K562 (cell line): ENCODE results near the gene FOXRED2. TPM values are rescaled to one million over a fixed set of nuclear protein-coding genes. Genes with fewer than 3 reads are reported as not detected.

Experiments used
- NR2F6 ChIP-seq: fragments of 450-650 bp; formaldehyde crosslinking; IDR thresholded peaks from 2 replicates; pipeline ENCODE4 v1.4.0; 2020; ENCODE audit warnings: mild to moderate bottlenecking
- THRB ChIP-seq: fragments of 450-650 bp; formaldehyde crosslinking; conservative IDR thresholded peaks from 2 replicates; pipeline ENCODE4 v1.4.0; 2022; ENCODE audit warnings: mild to moderate bottlenecking, missing genetic modification characterization
- ZBTB40 ChIP-seq, 2 experiments: fragments of 450-650 bp in 1 of 2; sonication (generic) in 1 of 2; formaldehyde crosslinking in 1 of 2; IDR thresholded peaks; 2 replicates each; pipeline versions ENCODE4 v1.7.1 to v1.9.0; 2016 to 2022; ENCODE audit warnings: inconsistent platforms in 1 of 2, mild to moderate bottlenecking in 1 of 2, missing genetic modification reagents in 1 of 2
- polyA plus RNA-seq, 8 experiments: library from polyadenylated mRNA; depleted of rRNA in 4 of 8; stranded (reverse) in 5 of 8; unstranded in 3 of 8; fragments of >200 nt; fragmentation: Nextera tagmentation in 2 of 8; fragmentation: Illumina TruSeq in 1 of 8; extraction: Ambion mirVana in 2 of 8; extraction: Trizol in 1 of 8; gene quantifications; 2 replicates each; pipeline versions ENCODE4 v1.2.1 to v1.2.3, GENCODE V29; 2011 to 2014; ENCODE audit warnings: inconsistent platforms in 1 of 8, missing spikeins in 1 of 8
- total RNA-seq, 7 experiments: library from RNA; depleted of rRNA in 6 of 7; stranded (reverse); fragments of >200 nt in 6 of 7; fragmentation: Illumina TruSeq in 2 of 7; extraction: Trizol in 2 of 7; gene quantifications; 2 replicates each; pipeline versions ENCODE4 v1.2.1 to v1.2.3, GENCODE V29; 2011 to 2021; ENCODE audit warnings: low replicate concordance in 1 of 7

FOXRED2 gene
- total and polyA plus RNA-seq, 9 of the 15 experiments (the other 6 are each of a cell fraction or from before 2014, with no cell fraction given): 2.8 to 48.4 (median 7.8) TPM

GRCh38 chr22:36520423-36520822, 13.6 kb upstream of the FOXRED2 start (continued):
- TF ChIP-seq ZBTB40 (IDR thresholded peaks at IDR 0.05): no peak
- TF ChIP-seq ZBTB40 (CRISPR knock-in tag; IDR thresholded peaks at IDR 0.05): no peak
- no peak for TF ChIP-seq NR2F6 (CRISPR knock-in tag)
- TF ChIP-seq THRB (CRISPR knock-in tag): no peak
